Measurements from ENCODE around the gene PSPN. TPM values are rescaled to one million over a fixed set of nuclear protein-coding genes. Genes with fewer than 3 reads are reported as not detected.

PSPN gene
- total RNA-seq, 6 experiments from 2014 or later, result 1.1 to 2.0 (median 1.5) TPM

GRCh38 chr19:6414793-6415590, 39.3 kb upstream of the PSPN start:
- Mint-ChIP-seq H3K4me3 (no peak overlapping the region), H3K9me3 (no peaks in the 10 kb centered on the region), H3K4me1 (ENCODE audit: low read depth) (no peaks in the 10 kb centered on the region), H3K27ac (no peak overlapping the region), H3K27me3 (ENCODE audit: insufficient read depth) (no peaks in the 10 kb centered on the region), H3K36me3 (ENCODE audit: low read depth) (peaks cover 2% of the 10 kb centered on the region; the same call in 1 of the 2 replicates)
- TF ChIP-seq CTCF (IDR thresholded peaks at IDR 0.05), result no peak
- DNase-seq, result no peak

GRCh38 chr19:6413721-6414643, 38.2 kb upstream of the PSPN start:
- no peaks in the 10 kb centered on the region for H3K4me1 Mint-ChIP-seq (ENCODE audit: low read depth)
- no peaks in the 10 kb centered on the region for H3K9me3 Mint-ChIP-seq
- H3K27me3 Mint-ChIP-seq (ENCODE audit: insufficient read depth), result no peaks in the 10 kb centered on the region
- no peak for DNase-seq
- no peak overlapping the region for H3K4me3 Mint-ChIP-seq
- H3K36me3 Mint-ChIP-seq (ENCODE audit: low read depth), result no peaks in the 10 kb centered on the region
- TF ChIP-seq CTCF (IDR thresholded peaks at IDR 0.05), result no peak
- H3K27ac Mint-ChIP-seq, result no peak overlapping the region

GRCh38 chr19:6413291-6413690, 37.6 kb upstream of the PSPN start:
- no peaks in the 10 kb centered on the region for H3K9me3 Mint-ChIP-seq
- no peak for DNase-seq
- no peak overlapping the region for H3K4me3 Mint-ChIP-seq
- H3K4me1 Mint-ChIP-seq (ENCODE audit: low read depth), result no peaks in the 10 kb centered on the region
- H3K27ac Mint-ChIP-seq, result no peak overlapping the region
- no peak for TF ChIP-seq CTCF (IDR thresholded peaks at IDR 0.05)
- no peaks in the 10 kb centered on the region for H3K27me3 Mint-ChIP-seq (ENCODE audit: insufficient read depth)
- H3K36me3 Mint-ChIP-seq (ENCODE audit: low read depth), result no peaks in the 10 kb centered on the region

- Mint-ChIP-seq H3K9me3 (no peaks in the 10 kb centered on the region), H3K27ac (no peak overlapping the region), H3K27me3 (ENCODE audit: insufficient read depth) (no peaks in the 10 kb centered on the region), H3K4me3 (no peak overlapping the region), H3K4me1 (ENCODE audit: low read depth) (no peaks in the 10 kb centered on the region), H3K36me3 (ENCODE audit: low read depth) (no peaks in the 10 kb centered on the region)
- peak; percentile 73 for TF ChIP-seq CTCF (IDR thresholded peaks at IDR 0.05)
- no peak for DNase-seq
Measured at GRCh38 chr19:6412447-6413091, 36.8 kb upstream of the PSPN start.

- no peak overlapping the region for H3K4me3 Mint-ChIP-seq
- H3K9me3 Mint-ChIP-seq, result no peaks in the 10 kb centered on the region
Measured at GRCh38 chr19:6412061-6412446, 36.3 kb upstream of the PSPN start.

More at GRCh38 chr19:6412061-6412446, 36.3 kb upstream of the PSPN start:
- Mint-ChIP-seq H3K27me3 (ENCODE audit: insufficient read depth) (no peaks in the 10 kb centered on the region), H3K36me3 (ENCODE audit: low read depth) (no peaks in the 10 kb centered on the region), H3K27ac (no peak overlapping the region), H3K4me1 (ENCODE audit: low read depth) (no peaks in the 10 kb centered on the region)
- no peak for DNase-seq
- no peak for TF ChIP-seq CTCF (IDR thresholded peaks at IDR 0.05)
